Liver (tissue), 3 donors: ENCODE data around the gene TBL2.
"Not testable (repeated sequence)": the region's sequence is repeated elsewhere in the genome, so short reads cannot be mapped to it uniquely, and the experiment has no call there.

Experiments
- EGR1 ChIP-seq, 2 donors: IDR thresholded peaks; 2 replicates each; pipeline ENCODE4 v1.6.1; 2016 to 2018; ENCODE audit warnings: antibody characterized with exemption in 2 of 2, low read depth in 2 of 2
- FOXA1 ChIP-seq: IDR thresholded peaks from 2 replicates; pipeline ENCODE4 v1.6.1; 2016; ENCODE audit warnings: antibody characterized with exemption
- JUND ChIP-seq, 2 donors: IDR thresholded peaks; 2 replicates each; pipeline ENCODE4 v1.6.1; 2016; ENCODE audit warnings: antibody characterized with exemption in 2 of 2
- NR2F2 ChIP-seq: IDR thresholded peaks from 2 replicates; pipeline ENCODE4 v1.6.1; 2016; ENCODE audit warnings: antibody characterized with exemption
- RAD21 ChIP-seq, 2 donors: IDR thresholded peaks; 2 replicates each; pipeline ENCODE4 v1.6.1; 2016; ENCODE audit warnings: antibody characterized with exemption in 2 of 2, mild to moderate bottlenecking in 2 of 2
- RXRA ChIP-seq, 2 donors: IDR thresholded peaks; 2 replicates each; pipeline ENCODE4 v1.6.1; 2017 to 2018; ENCODE audit warnings: antibody characterized with exemption in 2 of 2, mild to moderate bottlenecking in 1 of 2
- YY1 ChIP-seq: IDR thresholded peaks from 2 replicates; pipeline ENCODE4 v1.6.1; 2016; ENCODE audit warnings: antibody characterized with exemption, mild to moderate bottlenecking
- TF ChIP-seq, protein P1 (sequence below): fragments of 150-350 bp; IDR thresholded peaks from 2 replicates; pipeline ENCODE4 v1.5.1; 2017; ENCODE audit warnings: improper control_type of control experiment, low read depth, low read length; ENCODE audit not compliant: missing input control
- TF ChIP-seq, protein P2 (sequence below): IDR thresholded peaks from 2 replicates; pipeline ENCODE4 v1.6.1; 2016; ENCODE audit warnings: antibody characterized with exemption, mild to moderate bottlenecking
- TF ChIP-seq, protein P3 (sequence below): IDR thresholded peaks from 2 replicates; pipeline ENCODE4 v1.6.1; 2016; ENCODE audit warnings: antibody characterized with exemption
- donor health status: healthy.
- donor health status: healthy.

GRCh38 chr7:73614937-73615336 lies 36.6 kb upstream of the TBL2 start:
- TF ChIP-seq RAD21 (IDR thresholded peaks at IDR 0.05); RXRA (IDR thresholded peaks at IDR 0.05); JUND (IDR thresholded peaks at IDR 0.05); YY1; EGR1 (IDR thresholded peaks at IDR 0.05; ENCODE audit: low read depth in 2 of 2); FOXA1; NR2F2: not testable (repeated sequence)
- TF ChIP-seq, protein P1, sequence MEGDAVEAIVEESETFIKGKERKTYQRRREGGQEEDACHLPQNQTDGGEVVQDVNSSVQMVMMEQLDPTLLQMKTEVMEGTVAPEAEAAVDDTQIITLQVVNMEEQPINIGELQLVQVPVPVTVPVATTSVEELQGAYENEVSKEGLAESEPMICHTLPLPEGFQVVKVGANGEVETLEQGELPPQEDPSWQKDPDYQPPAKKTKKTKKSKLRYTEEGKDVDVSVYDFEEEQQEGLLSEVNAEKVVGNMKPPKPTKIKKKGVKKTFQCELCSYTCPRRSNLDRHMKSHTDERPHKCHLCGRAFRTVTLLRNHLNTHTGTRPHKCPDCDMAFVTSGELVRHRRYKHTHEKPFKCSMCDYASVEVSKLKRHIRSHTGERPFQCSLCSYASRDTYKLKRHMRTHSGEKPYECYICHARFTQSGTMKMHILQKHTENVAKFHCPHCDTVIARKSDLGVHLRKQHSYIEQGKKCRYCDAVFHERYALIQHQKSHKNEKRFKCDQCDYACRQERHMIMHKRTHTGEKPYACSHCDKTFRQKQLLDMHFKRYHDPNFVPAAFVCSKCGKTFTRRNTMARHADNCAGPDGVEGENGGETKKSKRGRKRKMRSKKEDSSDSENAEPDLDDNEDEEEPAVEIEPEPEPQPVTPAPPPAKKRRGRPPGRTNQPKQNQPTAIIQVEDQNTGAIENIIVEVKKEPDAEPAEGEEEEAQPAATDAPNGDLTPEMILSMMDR, result not testable (repeated sequence)
- TF ChIP-seq, protein P2, sequence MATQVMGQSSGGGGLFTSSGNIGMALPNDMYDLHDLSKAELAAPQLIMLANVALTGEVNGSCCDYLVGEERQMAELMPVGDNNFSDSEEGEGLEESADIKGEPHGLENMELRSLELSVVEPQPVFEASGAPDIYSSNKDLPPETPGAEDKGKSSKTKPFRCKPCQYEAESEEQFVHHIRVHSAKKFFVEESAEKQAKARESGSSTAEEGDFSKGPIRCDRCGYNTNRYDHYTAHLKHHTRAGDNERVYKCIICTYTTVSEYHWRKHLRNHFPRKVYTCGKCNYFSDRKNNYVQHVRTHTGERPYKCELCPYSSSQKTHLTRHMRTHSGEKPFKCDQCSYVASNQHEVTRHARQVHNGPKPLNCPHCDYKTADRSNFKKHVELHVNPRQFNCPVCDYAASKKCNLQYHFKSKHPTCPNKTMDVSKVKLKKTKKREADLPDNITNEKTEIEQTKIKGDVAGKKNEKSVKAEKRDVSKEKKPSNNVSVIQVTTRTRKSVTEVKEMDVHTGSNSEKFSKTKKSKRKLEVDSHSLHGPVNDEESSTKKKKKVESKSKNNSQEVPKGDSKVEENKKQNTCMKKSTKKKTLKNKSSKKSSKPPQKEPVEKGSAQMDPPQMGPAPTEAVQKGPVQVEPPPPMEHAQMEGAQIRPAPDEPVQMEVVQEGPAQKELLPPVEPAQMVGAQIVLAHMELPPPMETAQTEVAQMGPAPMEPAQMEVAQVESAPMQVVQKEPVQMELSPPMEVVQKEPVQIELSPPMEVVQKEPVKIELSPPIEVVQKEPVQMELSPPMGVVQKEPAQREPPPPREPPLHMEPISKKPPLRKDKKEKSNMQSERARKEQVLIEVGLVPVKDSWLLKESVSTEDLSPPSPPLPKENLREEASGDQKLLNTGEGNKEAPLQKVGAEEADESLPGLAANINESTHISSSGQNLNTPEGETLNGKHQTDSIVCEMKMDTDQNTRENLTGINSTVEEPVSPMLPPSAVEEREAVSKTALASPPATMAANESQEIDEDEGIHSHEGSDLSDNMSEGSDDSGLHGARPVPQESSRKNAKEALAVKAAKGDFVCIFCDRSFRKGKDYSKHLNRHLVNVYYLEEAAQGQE, result not testable (repeated sequence)
- TF ChIP-seq, protein P3, sequence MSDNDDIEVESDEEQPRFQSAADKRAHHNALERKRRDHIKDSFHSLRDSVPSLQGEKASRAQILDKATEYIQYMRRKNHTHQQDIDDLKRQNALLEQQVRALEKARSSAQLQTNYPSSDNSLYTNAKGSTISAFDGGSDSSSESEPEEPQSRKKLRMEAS, result not testable (repeated sequence)
